Hematopoietic multipotent progenitor cell treated with erythropoietin and hydrocortisone succinate and interleukin-3 and kit ligand, for 15 days (in vitro differentiated cells): ENCODE results near the gene EXOC6B.

ENCODE experiments used
- DNase-seq: peaks from one replicate; pipeline ENCODE4 v3.0.0-alpha.2; 2015; ENCODE audit warnings: low spot score

EXOC6B gene

GRCh38 chr2:72731116-72731515 lies 94.7 kb downstream of the EXOC6B start:
- DNase-seq = no peak

GRCh38 chr2:72727356-72727755 lies 98.5 kb downstream of the EXOC6B start:
- DNase-seq = no peak

GRCh38 chr2:72723769-72724370 lies 102.0 kb downstream of the EXOC6B start:
- DNase-seq = no peak

GRCh38 chr2:72722492-72723070 lies 103.3 kb downstream of the EXOC6B start:
- no peak for DNase-seq

GRCh38 chr2:72719416-72719815 lies 106.4 kb downstream of the EXOC6B start:
- no peak for DNase-seq

- DNase-seq = no peak
These were observed 107.0 kb downstream of the EXOC6B start for GRCh38 chr2:72718876-72719275.

GRCh38 chr2:72716601-72717000 lies 109.2 kb downstream of the EXOC6B start:
- DNase-seq = no peak

- no peak for DNase-seq
These were observed 112.0 kb downstream of the EXOC6B start for GRCh38 chr2:72713857-72714256.

GRCh38 chr2:72712977-72713376 lies 112.9 kb downstream of the EXOC6B start:
- no peak for DNase-seq

- no peak for DNase-seq
These were observed 113.5 kb downstream of the EXOC6B start for GRCh38 chr2:72712304-72712703.

GRCh38 chr2:72710418-72711152 lies 115.2 kb downstream of the EXOC6B start:
- no peak for DNase-seq

- no peak for DNase-seq
These were observed 117.6 kb downstream of the EXOC6B start for GRCh38 chr2:72708236-72708635.

- DNase-seq = no peak
These were observed 127.5 kb downstream of the EXOC6B start for GRCh38 chr2:72698300-72698699.

GRCh38 chr2:72696559-72696958 lies 129.3 kb downstream of the EXOC6B start:
- DNase-seq = no peak

- no peak for DNase-seq
These were observed 130.2 kb downstream of the EXOC6B start for GRCh38 chr2:72695676-72696075.

- no peak for DNase-seq
These were observed 130.9 kb downstream of the EXOC6B start for GRCh38 chr2:72694715-72695496.

- DNase-seq = no peak
These were observed 136.1 kb downstream of the EXOC6B start for GRCh38 chr2:72689579-72690195.

GRCh38 chr2:72685638-72686213 lies 140.1 kb downstream of the EXOC6B start:
- DNase-seq = no peak

GRCh38 chr2:72682061-72682460 lies 143.8 kb downstream of the EXOC6B start:
- DNase-seq = no peak

GRCh38 chr2:72681016-72681995 lies 144.5 kb downstream of the EXOC6B start:
- DNase-seq = no peak

- DNase-seq = no peak
These were observed 147.8 kb downstream of the EXOC6B start for GRCh38 chr2:72678024-72678423.
